ENCODE measurements around the gene BGLAP.

The BGLAP gene

DNA sequence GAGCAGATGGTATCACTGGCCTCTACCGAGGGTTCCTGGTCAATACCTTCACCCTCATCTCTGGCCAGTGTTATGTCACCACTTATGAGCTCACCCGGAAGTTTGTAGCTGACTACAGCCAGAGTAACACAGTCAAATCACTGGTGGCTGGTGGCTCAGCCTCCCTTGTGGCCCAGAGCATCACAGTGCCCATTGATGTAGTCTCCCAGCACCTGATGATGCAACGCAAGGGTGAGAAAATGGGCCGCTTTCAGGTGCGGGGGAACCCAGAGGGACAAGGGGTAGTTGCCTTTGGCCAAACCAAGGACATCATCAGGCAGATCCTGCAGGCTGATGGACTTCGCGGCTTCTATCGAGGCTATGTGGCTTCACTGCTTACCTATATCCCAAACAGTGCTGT is 41.9 kb upstream of the BGLAP start:
- no peak overlapping the region for H3K27ac ChIP-seq
- no peak overlapping the region for H3K4me3 ChIP-seq
- TF ChIP-seq, protein P1, sequence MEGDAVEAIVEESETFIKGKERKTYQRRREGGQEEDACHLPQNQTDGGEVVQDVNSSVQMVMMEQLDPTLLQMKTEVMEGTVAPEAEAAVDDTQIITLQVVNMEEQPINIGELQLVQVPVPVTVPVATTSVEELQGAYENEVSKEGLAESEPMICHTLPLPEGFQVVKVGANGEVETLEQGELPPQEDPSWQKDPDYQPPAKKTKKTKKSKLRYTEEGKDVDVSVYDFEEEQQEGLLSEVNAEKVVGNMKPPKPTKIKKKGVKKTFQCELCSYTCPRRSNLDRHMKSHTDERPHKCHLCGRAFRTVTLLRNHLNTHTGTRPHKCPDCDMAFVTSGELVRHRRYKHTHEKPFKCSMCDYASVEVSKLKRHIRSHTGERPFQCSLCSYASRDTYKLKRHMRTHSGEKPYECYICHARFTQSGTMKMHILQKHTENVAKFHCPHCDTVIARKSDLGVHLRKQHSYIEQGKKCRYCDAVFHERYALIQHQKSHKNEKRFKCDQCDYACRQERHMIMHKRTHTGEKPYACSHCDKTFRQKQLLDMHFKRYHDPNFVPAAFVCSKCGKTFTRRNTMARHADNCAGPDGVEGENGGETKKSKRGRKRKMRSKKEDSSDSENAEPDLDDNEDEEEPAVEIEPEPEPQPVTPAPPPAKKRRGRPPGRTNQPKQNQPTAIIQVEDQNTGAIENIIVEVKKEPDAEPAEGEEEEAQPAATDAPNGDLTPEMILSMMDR (IDR thresholded peaks at IDR 0.05): no peak
- DNase-seq (ENCODE audit: low spot score): no peak

- TF ChIP-seq, protein P1 (IDR thresholded peaks at IDR 0.05): no peak
- Histone ChIP-seq H3K4me3 (no peak overlapping the region), H3K27ac (peak overlapping the region in 1 of 2 donors; percentile 39)
- no peak for DNase-seq (ENCODE audit: low spot score)
Observed at GRCh38 chr1:156203331-156203730, 38.7 kb upstream of the BGLAP start.

GRCh38 chr1:156204686-156205085 is 37.3 kb upstream of the BGLAP start:
- H3K4me3 ChIP-seq: no peak overlapping the region
- TF ChIP-seq, protein P1 (IDR thresholded peaks at IDR 0.05): no peak
- no peak for DNase-seq (ENCODE audit: low spot score)
- peak overlapping the region in 1 of 2 donors; percentile 15 for H3K27ac ChIP-seq

DNA sequence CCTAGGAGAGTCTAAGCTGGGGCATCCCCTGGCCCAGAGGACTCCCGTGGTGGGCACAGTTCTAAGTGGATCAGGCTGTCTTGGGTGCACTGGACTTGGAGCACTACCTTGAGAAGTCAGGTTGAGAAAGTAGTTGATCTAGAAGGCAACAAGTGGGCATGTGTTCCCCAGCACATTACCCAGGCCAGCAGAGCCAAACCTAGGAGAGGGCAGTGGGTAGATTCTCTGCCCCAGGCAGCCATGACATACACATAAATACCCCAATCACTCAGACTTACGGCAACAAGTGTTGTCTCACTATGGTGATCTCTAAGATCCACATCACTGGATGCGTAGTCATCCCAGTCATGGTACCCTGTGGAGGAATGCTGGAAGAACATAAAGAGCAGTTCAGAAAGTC is 30.7 kb upstream of the BGLAP start:
- TF ChIP-seq, protein P1 (IDR thresholded peaks at IDR 0.05): no peak
- Histone ChIP-seq H3K27ac (no peak overlapping the region), H3K4me3 (no peak overlapping the region)
- DNase-seq (ENCODE audit: low spot score): no peak

- TF ChIP-seq, protein P1 (IDR thresholded peaks at IDR 0.05): no peak
- DNase-seq (ENCODE audit: low spot score): no peak
- Histone ChIP-seq H3K27ac (peak overlapping the region; percentile 98 to 99), H3K4me3 (peak overlapping the region; percentile 90)
Observed at GRCh38 chr1:156212130-156212529, 29.9 kb upstream of the BGLAP start.

DNA sequence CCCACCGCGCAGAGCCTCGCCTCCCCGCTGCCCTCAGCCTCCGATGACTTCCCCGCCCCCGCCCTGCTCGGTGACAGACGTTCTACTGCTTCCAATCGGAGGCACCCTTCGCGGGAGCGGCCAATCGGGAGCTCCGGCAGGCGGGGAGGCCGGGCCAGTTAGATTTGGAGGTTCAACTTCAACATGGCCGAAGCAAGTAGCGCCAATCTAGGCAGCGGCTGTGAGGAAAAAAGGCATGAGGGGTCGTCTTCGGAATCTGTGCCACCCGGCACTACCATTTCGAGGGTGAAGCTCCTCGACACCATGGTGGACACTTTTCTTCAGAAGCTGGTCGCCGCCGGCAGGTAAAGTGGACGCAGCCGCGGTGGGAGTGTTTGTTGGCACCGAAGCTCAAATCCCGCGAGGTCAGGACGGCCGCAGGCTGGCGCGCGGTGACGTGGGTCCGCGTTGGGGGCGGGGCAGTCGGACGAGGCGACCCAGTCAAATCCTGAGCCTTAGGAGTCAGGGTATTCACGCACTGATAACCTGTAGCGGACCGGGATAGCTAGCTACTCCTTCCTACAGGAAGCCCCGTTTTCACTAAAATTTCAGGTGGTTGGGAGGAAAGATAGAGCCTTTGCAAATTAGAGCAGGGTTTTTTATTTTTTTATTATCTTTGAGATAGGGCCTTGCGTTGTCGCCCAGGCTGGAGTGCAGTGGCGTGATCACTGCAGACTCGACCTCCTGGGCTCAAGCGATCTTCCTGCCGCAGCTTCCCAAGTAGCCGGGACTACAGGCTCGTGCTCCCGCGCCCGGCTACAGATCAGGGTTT is 28.9 kb upstream of the BGLAP start, which contains the start of gene PMF1:
PMF1 (plus strand) TSS at position 175 of the 811 bp plus-strand sequence; CDS start at position 184, 9 bp downstream.
- Histone ChIP-seq H3K4me3 (peak within 1 kb of the TSS; percentile 90), H3K27ac (peak within 1 kb of the TSS; percentile 98 to 99)
- DNase-seq (ENCODE audit: low spot score): peak; percentile 98
- TF ChIP-seq, protein P1 (IDR thresholded peaks at IDR 0.05): no peak

DNA sequence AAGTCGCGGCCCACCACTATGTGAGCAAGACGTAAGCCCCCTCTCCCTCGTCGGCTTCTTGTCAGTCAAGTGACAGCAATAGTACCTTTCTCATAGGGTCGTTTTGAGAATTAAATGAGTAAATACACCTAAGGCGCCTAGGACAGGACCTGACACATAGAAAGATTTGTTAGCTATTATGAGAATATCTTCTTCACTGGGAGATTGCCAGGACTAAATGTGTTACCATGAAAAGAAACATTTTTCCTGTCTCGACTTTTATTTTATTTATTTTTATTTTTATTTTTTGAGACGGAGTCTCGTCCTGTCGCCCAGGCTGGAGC is 28.4 kb upstream of the BGLAP start:
- H3K27ac ChIP-seq: peak overlapping the region; percentile 98 to 99
- TF ChIP-seq, protein P1 (IDR thresholded peaks at IDR 0.05): no peak
- DNase-seq (ENCODE audit: low spot score): no peak
- peak overlapping the region; percentile 90 for H3K4me3 ChIP-seq
